DMS153 (cell line): ENCODE measurements around the gene PDS5A.
"Not testable (repeated sequence)": the region's sequence is repeated elsewhere in the genome, so short reads cannot be mapped to it uniquely, and the experiment has no call there.

Experiments
- DNase-seq: peaks from one replicate; lab custom pipeline; 2025; lab: John Stamatoyannopoulos, UW

Gene PDS5A

GRCh38 chr4:39961311-39961877 lies 16.3 kb downstream of the PDS5A start:
- DNase-seq: no peak

- DNase-seq: no peak
Measured at GRCh38 chr4:39950861-39951481, 26.7 kb downstream of the PDS5A start.

- no peak for DNase-seq
Measured at GRCh38 chr4:39947963-39948362, 29.7 kb downstream of the PDS5A start.

- no peak for DNase-seq
Measured at GRCh38 chr4:39947417-39947816, 30.3 kb downstream of the PDS5A start.

GRCh38 chr4:39944245-39944644 lies 33.5 kb downstream of the PDS5A start:
- DNase-seq: not testable (repeated sequence)

- DNase-seq: no peak
Measured at GRCh38 chr4:39942507-39942906, 35.2 kb downstream of the PDS5A start.

- no peak for DNase-seq
Measured at GRCh38 chr4:39941682-39942217, 36.0 kb downstream of the PDS5A start.

- no peak for DNase-seq
Measured at GRCh38 chr4:39937683-39938268, 39.9 kb downstream of the PDS5A start.

GRCh38 chr4:39936565-39937418 lies 40.9 kb downstream of the PDS5A start:
- no peak for DNase-seq

GRCh38 chr4:39933671-39934590 lies 43.8 kb downstream of the PDS5A start:
- DNase-seq: no peak

GRCh38 chr4:39932776-39933402 lies 44.8 kb downstream of the PDS5A start:
- DNase-seq: no peak

- DNase-seq: no peak
Measured at GRCh38 chr4:39931441-39931901, 46.2 kb downstream of the PDS5A start.

GRCh38 chr4:39928538-39928937 lies 49.2 kb downstream of the PDS5A start:
- no peak for DNase-seq

GRCh38 chr4:39924014-39924413 lies 53.7 kb downstream of the PDS5A start:
- DNase-seq: no peak

- no peak for DNase-seq
Measured at GRCh38 chr4:39922399-39922798, 55.3 kb downstream of the PDS5A start.

GRCh38 chr4:39913471-39913870 lies 64.2 kb downstream of the PDS5A start:
- no peak for DNase-seq

GRCh38 chr4:39910064-39910463 lies 67.6 kb downstream of the PDS5A start:
- no peak for DNase-seq

GRCh38 chr4:39908284-39908683 lies 69.4 kb downstream of the PDS5A start:
- no peak for DNase-seq

- no peak for DNase-seq
Measured at GRCh38 chr4:39905656-39906055, 72.1 kb downstream of the PDS5A start.

- not testable (repeated sequence) for DNase-seq
Measured at GRCh38 chr4:39905019-39905418, 72.7 kb downstream of the PDS5A start.

GRCh38 chr4:39900966-39901365 lies 76.7 kb downstream of the PDS5A start:
- no peak for DNase-seq
